IMR-90 (cell line): Measurements from ENCODE around the gene ENTPD1. TPM values are rescaled to one million over a fixed set of nuclear protein-coding genes. Genes with fewer than 3 reads are reported as not detected.

Experiments
- ATAC-seq: fragments of 200-7000 bp; cut with Tn5 transposase; 2 replicates; pipeline ENCODE4 v1.9.1; 2020; ENCODE audit warnings: low read depth, mild to moderate bottlenecking, moderate library complexity
- BruUV-seq: library from RNA; stranded (reverse); fragments of 400-500 nt; replicated peaks from 2 replicates; lab custom pipeline; 2021; lab: Mats Ljungman, UMichigan
- CTCF ChIA-PET: fragments of 300-600 bp; formaldehyde crosslinking; extraction: SDS; loops from one replicate; lab custom pipeline; 2021; ENCODE audit warnings: antibody characterized with exemption; lab: Yijun Ruan, JAX
- POLR2A ChIA-PET: fragments of 300-600 bp; sonication (Branson Sonifier 250); formaldehyde crosslinking; loops from one replicate; lab custom pipeline; 2022; ENCODE audit warnings: antibody characterized with exemption; ENCODE audit not compliant: unreplicated experiment; lab: Charles Lee
- DNase-seq: peaks from one replicate; pipeline ENCODE4 v3.0.0; 2013
- H2AFZ ChIP-seq: replicated peaks from 2 replicates; pipeline ENCODE3; 2013; ENCODE audit warnings: low read length, mild to moderate bottlenecking; ENCODE audit not compliant: poor library complexity
- H2AK5ac ChIP-seq: 2 replicates; pipeline ENCODE4 v1.6.1; 2013; ENCODE audit warnings: low read depth, low read length, inconsistent platforms
- H2AK9ac ChIP-seq: replicated peaks from 2 replicates; pipeline ENCODE3; 2013; ENCODE audit warnings: mild to moderate bottlenecking, low read depth, low read length, moderate library complexity; ENCODE audit not compliant: poor library complexity
- H2BK120ac ChIP-seq: 2 replicates; pipeline ENCODE4 v1.6.1; 2013; ENCODE audit warnings: low read depth, low read length, inconsistent platforms
- H2BK15ac ChIP-seq: 3 replicates; pipeline ENCODE4 v1.6.1; 2013; ENCODE audit warnings: low read depth, low read length, inconsistent platforms
- H2BK20ac ChIP-seq: 2 replicates; pipeline ENCODE4 v1.6.1; 2013; ENCODE audit warnings: low read depth, mild to moderate bottlenecking, inconsistent platforms, low read length, moderate library complexity
- H2BK5ac ChIP-seq: 2 replicates; pipeline ENCODE4 v1.6.1; 2013; ENCODE audit warnings: mild to moderate bottlenecking, low read depth, low read length, inconsistent platforms; ENCODE audit not compliant: poor library complexity, severe bottlenecking
- H3K14ac ChIP-seq: replicated peaks from 2 replicates; pipeline ENCODE4 v1.6.1; 2013; ENCODE audit warnings: low read depth, low read length, inconsistent platforms
- H3K18ac ChIP-seq: 2 replicates; pipeline ENCODE4 v1.6.1; 2013; ENCODE audit warnings: low read depth, low read length, control low read depth
- H3K23ac ChIP-seq: 2 replicates; pipeline ENCODE4 v1.6.1; 2013; ENCODE audit warnings: low read depth, low read length, inconsistent platforms
- H3K27ac ChIP-seq: 2 replicates; pipeline ENCODE4 v1.5.1; 2013; ENCODE audit warnings: mild to moderate bottlenecking, control low read depth, low read length; ENCODE audit not compliant: insufficient read depth
- H3K27me3 ChIP-seq: 2 replicates; pipeline ENCODE4 v1.6.1; 2013; ENCODE audit warnings: low read length; ENCODE audit not compliant: control insufficient read depth, insufficient read depth
- H3K36me3 ChIP-seq: 2 replicates; pipeline ENCODE4 v1.6.1; 2013; ENCODE audit warnings: low read length, mixed read lengths; ENCODE audit not compliant: control insufficient read depth, insufficient read depth
- H3K4ac ChIP-seq: 2 replicates; pipeline ENCODE4 v1.6.1; 2013; ENCODE audit warnings: low read depth, low read length, inconsistent platforms
- H3K4me1 ChIP-seq: 2 replicates; pipeline ENCODE4 v1.6.1; 2013; ENCODE audit warnings: low read length, mixed read lengths; ENCODE audit not compliant: control insufficient read depth, insufficient read depth
- H3K4me2 ChIP-seq: 2 replicates; pipeline ENCODE4 v1.6.1; 2013; ENCODE audit warnings: low read depth, mild to moderate bottlenecking, control low read depth, low read length, moderate library complexity
- H3K4me3 ChIP-seq: 2 replicates; pipeline ENCODE4 v1.5.1; 2013; ENCODE audit warnings: low read depth, mild to moderate bottlenecking, control low read depth, low read length, moderate library complexity; ENCODE audit not compliant: insufficient read depth
- H3K56ac ChIP-seq: 2 replicates; pipeline ENCODE4 v1.6.1; 2013; ENCODE audit warnings: low read length, inconsistent platforms; ENCODE audit not compliant: insufficient read depth; ENCODE audit errors: extremely low read depth
- H3K79me1 ChIP-seq, 2 experiments: 2 replicates each; pipeline ENCODE4 v1.6.1; 2013; ENCODE audit warnings: low read length in 2 of 2, inconsistent platforms in 1 of 2, low read depth in 1 of 2
- H3K9ac ChIP-seq: 2 replicates; pipeline ENCODE4 v1.6.1; 2013; ENCODE audit warnings: low read depth, low read length, control low read depth
- H3K9me1 ChIP-seq: 2 replicates; pipeline ENCODE4 v1.6.1; 2013; ENCODE audit warnings: low read length, inconsistent platforms; ENCODE audit not compliant: insufficient read depth
- H3K9me3 ChIP-seq: 2 replicates; pipeline ENCODE4 v1.6.1; 2013; ENCODE audit warnings: low read length; ENCODE audit not compliant: control insufficient read depth, insufficient read depth
- H4K20me1 ChIP-seq: 2 replicates; pipeline ENCODE4 v1.6.1; 2013; ENCODE audit warnings: low read length, inconsistent platforms; ENCODE audit not compliant: insufficient read depth
- H4K5ac ChIP-seq: 2 replicates; pipeline ENCODE4 v1.6.1; 2013; ENCODE audit warnings: mild to moderate bottlenecking, low read depth, low read length, control low read depth
- H4K8ac ChIP-seq, 2 experiments: 2 replicates each; pipeline ENCODE4 v1.6.1; 2013; ENCODE audit warnings: low read depth in 2 of 2, low read length in 2 of 2, control low read depth in 1 of 2, inconsistent platforms in 1 of 2
- H4K91ac ChIP-seq: 2 replicates; pipeline ENCODE4 v1.6.1; 2013; ENCODE audit warnings: low read depth, low read length, inconsistent platforms; ENCODE audit not compliant: insufficient read depth
- BHLHE40 ChIP-seq: fragments of 150-350 bp; IDR thresholded peaks from 2 replicates; pipeline ENCODE4 v1.6.1; 2016; ENCODE audit warnings: mild to moderate bottlenecking, low read depth, low read length
- CEBPB ChIP-seq: IDR thresholded peaks from 2 replicates; pipeline ENCODE4 v1.6.1; 2012; ENCODE audit warnings: low read depth, low read length, improper control_type of control experiment
- CHD1 ChIP-seq: IDR thresholded peaks from 2 replicates; pipeline ENCODE4 v1.6.1; 2012; ENCODE audit warnings: low read depth, low read length, improper control_type of control experiment
- CTCF ChIP-seq: conservative IDR thresholded peaks from 2 replicates; pipeline ENCODE4 v1.5.1; 2012; ENCODE audit warnings: mild to moderate bottlenecking, low read depth, low read length, improper control_type of control experiment
- FOS ChIP-seq: fragments of 150-350 bp; IDR thresholded peaks from 2 replicates; pipeline ENCODE4 v1.6.1; 2016; ENCODE audit warnings: low read depth, low read length
- MXI1 ChIP-seq: IDR thresholded peaks from 2 replicates; pipeline ENCODE4 v1.6.1; 2012; ENCODE audit warnings: low read depth, mild to moderate bottlenecking, low read length, moderate library complexity, borderline replicate concordance
- NFE2L2 ChIP-seq: fragments of 150-350 bp; IDR thresholded peaks from 2 replicates; pipeline ENCODE4 v1.6.1; 2016; ENCODE audit warnings: low read depth, mild to moderate bottlenecking, low read length
- RAD21 ChIP-seq: IDR thresholded peaks from 2 replicates; pipeline ENCODE4 v1.6.1; 2012; ENCODE audit warnings: low read length, improper control_type of control experiment
- RCOR1 ChIP-seq: IDR thresholded peaks from 2 replicates; pipeline ENCODE4 v1.6.1; 2012; ENCODE audit warnings: mild to moderate bottlenecking, low read length, improper control_type of control experiment; ENCODE audit not compliant: insufficient replicate concordance
- RFX5 ChIP-seq: IDR thresholded peaks from 2 replicates; pipeline ENCODE4 v1.8.0; 2012; ENCODE audit warnings: low read depth, mild to moderate bottlenecking, low read length, moderate library complexity
- WGBS, 2 experiments: methylation state at CpG; one replicate each; pipeline versions ENCODE4 v1.1.5 to v1.1.7; 2013; ENCODE audit warnings: missing lambda C conversion rate in 2 of 2; ENCODE audit not compliant: insufficient read length in 1 of 2; ENCODE audit errors: extremely low coverage in 2 of 2; 5-methylcytosine and 5-hydroxymethylcytosine counted together
- dilution Hi-C: fragments of 300-500 bp; cut with HindIII; formaldehyde crosslinking; loops from one replicate; pipeline ENCODE4 v1.14.3; 2018; ENCODE audit warnings: low sequenced_read_pairs; ENCODE audit not compliant: unreplicated experiment
- in situ Hi-C: fragments of 300-500 bp; cut with MboI; formaldehyde crosslinking; loops from 3 replicates; pipeline ENCODE4 v1.14.3; 2019; ENCODE audit warnings: low sequenced_read_pairs, inconsistent platforms, mixed read lengths
- intact Hi-C: fragments of 100-400 bp; cut with micrococcal nuclease; formaldehyde crosslinking; loops from 2 replicates; pipeline ENCODE4 v1.10.0; 2022
- polyA plus RNA-seq, 3 experiments: library from polyadenylated mRNA; depleted of rRNA; stranded (reverse); fragments of >200 nt; gene quantifications; 2 replicates each; pipeline ENCODE4 v1.2.3, GENCODE V29; 2012; ENCODE audit warnings: low replicate concordance in 1 of 3
- total RNA-seq: library from RNA; depleted of rRNA; stranded (reverse); fragments of >200 nt; gene quantifications from 2 replicates; pipeline ENCODE4 v1.2.3, GENCODE V29; 2012
- TF ChIP-seq, protein P1 (sequence below): fragments of 150-350 bp; IDR thresholded peaks from 2 replicates; pipeline ENCODE4 v1.6.1; 2016; ENCODE audit warnings: low read depth, mild to moderate bottlenecking, low read length, moderate library complexity, borderline replicate concordance

The ENTPD1 gene
- total and polyA plus RNA-seq, 2 of the 4 experiments (the other 2 are of a cell fraction) = under 0.01 TPM; not detected in 1

GRCh38 chr10:95861386-95861785, 105.4 kb downstream of the ENTPD1 start:
- Histone ChIP-seq H3K79me1 (no peaks in the 10 kb centered on the region), H3K9ac (no peak overlapping the region), H3K27me3 (no peaks in the 10 kb centered on the region), H3K36me3 (no peaks in the 10 kb centered on the region), H3K14ac (no peak overlapping the region), H3K4ac (no peak overlapping the region), H3K18ac (no peak overlapping the region), H2BK15ac (no peak overlapping the region), H3K23ac (no peak overlapping the region), H4K20me1 (no peaks in the 10 kb centered on the region), H4K91ac (no peak overlapping the region), H4K5ac (no peak overlapping the region), H3K4me2 (no peak overlapping the region), H2AFZ (no peak overlapping the region), H2BK120ac (no peak overlapping the region), H3K56ac (no peak overlapping the region), H2AK9ac (no peak overlapping the region), H3K9me3 (no peaks in the 10 kb centered on the region), H2AK5ac (no peak overlapping the region), H3K4me3 (no peak overlapping the region), H2BK20ac (no peak overlapping the region), H3K9me1 (no peaks in the 10 kb centered on the region), H3K4me1 (peaks cover 2% of the 10 kb centered on the region; the same call in 1 of the 2 replicates), H4K8ac (no peak overlapping the region), H2BK5ac (no peak overlapping the region), H3K27ac (no peak overlapping the region)
- in situ Hi-C loops (no loop called here), dilution Hi-C loops (no loop called here), intact Hi-C loops (loop anchor here (10.0 kb wide), 1 partner anchor 427 kb away; no protein-coding TSS in a partner anchor)
- WGBS, 2 experiments = no CpG with 5 or more reads among the region's 2 CpGs
- ATAC-seq (no peak), DNase-seq (no peak)
- TF ChIP-seq RFX5 (no peak), RCOR1 (no peak), BHLHE40 (no peak), CTCF (no peak), NFE2L2 (no peak), MXI1 (no peak), FOS (no peak), CHD1 (no peak), RAD21 (no peak), CEBPB (no peak)
- TF ChIP-seq, protein P1, sequence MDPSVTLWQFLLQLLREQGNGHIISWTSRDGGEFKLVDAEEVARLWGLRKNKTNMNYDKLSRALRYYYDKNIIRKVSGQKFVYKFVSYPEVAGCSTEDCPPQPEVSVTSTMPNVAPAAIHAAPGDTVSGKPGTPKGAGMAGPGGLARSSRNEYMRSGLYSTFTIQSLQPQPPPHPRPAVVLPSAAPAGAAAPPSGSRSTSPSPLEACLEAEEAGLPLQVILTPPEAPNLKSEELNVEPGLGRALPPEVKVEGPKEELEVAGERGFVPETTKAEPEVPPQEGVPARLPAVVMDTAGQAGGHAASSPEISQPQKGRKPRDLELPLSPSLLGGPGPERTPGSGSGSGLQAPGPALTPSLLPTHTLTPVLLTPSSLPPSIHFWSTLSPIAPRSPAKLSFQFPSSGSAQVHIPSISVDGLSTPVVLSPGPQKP = no peak
- ChIA-PET POLR2A (no interaction called here), CTCF (interaction anchor here (0.6 to 3.7 kb wide), 3 partner anchors 11 to 1097 kb away, joined by 3 to 10 read pairs (median 5); partner anchors contain the start of gene TCTN3)
- BruUV-seq = no TSS peak
